A549 (cell line): ENCODE measurements around the gene PUM2. TPM values are rescaled to one million over a fixed set of nuclear protein-coding genes. Genes with fewer than 3 reads are reported as not detected.

Source experiments
- ATAC-seq, 2 experiments: fragments of 200-7000 bp in 1 of 2; fragments of >200 bp in 1 of 2; cut with Nextera tagmentation in 1 of 2; cut with Tn5 transposase in 1 of 2; 3 replicates each; pipeline versions ENCODE4 v1.8.0 to v1.9.1; 2018 to 2020; ENCODE audit warnings: mild to moderate bottlenecking in 1 of 2, moderate library complexity in 1 of 2
- CTCF ChIA-PET: fragments of 300-600 bp; sonication (Branson Sonifier 250); formaldehyde crosslinking; extraction: SDS; loops from one replicate; lab custom pipeline; 2021; ENCODE audit warnings: antibody characterized with exemption, inconsistent platforms; lab: Yijun Ruan, JAX
- POLR2A ChIA-PET: fragments of 350-600 bp; formaldehyde crosslinking; extraction: SDS; loops from one replicate; lab custom pipeline; 2021; ENCODE audit warnings: antibody characterized with exemption, inconsistent platforms; lab: Yijun Ruan, JAX
- DNase-seq, 2 experiments: peaks; one replicate each; pipeline versions ENCODE4 v3.0.0 to v3.0.0-alpha.2; 2011 to 2016; ENCODE audit warnings: low read depth in 1 of 2, low spot score in 1 of 2
- FAIRE-seq: peaks from 2 replicates; lab custom pipeline; 2011; peaks lifted over from hg19 to GRCh38; lab: Jason Lieb, UNC
- H3K27ac ChIP-seq, 2 experiments: fragments of >200 bp; sonication (Bioruptor Twin); formaldehyde crosslinking; 3 replicates each; pipeline ENCODE4 v1.5.1; 2016 to 2017
- H3K4me1 ChIP-seq: fragments of >200 bp; sonication (Bioruptor Twin); formaldehyde crosslinking; 3 replicates; pipeline ENCODE4 v1.6.1; 2016
- H3K4me2 ChIP-seq: fragments of >200 bp; sonication (Bioruptor Twin); formaldehyde crosslinking; 3 replicates; pipeline ENCODE4 v1.6.1; 2016
- H3K4me3 ChIP-seq: fragments of >200 bp; sonication (Bioruptor Twin); formaldehyde crosslinking; 3 replicates; pipeline ENCODE4 v1.5.1; 2016
- H3K9me3 ChIP-seq: fragments of >200 bp; sonication (Bioruptor Twin); formaldehyde crosslinking; 3 replicates; pipeline ENCODE4 v1.6.1; 2016
- CEBPB ChIP-seq, 2 experiments: fragments of >200 bp in 1 of 2; sonication (Bioruptor Twin) in 1 of 2; formaldehyde crosslinking in 1 of 2; IDR thresholded peaks; 2 replicates each; pipeline ENCODE4 v1.6.1; 2012 to 2016
- CHD2 ChIP-seq: fragments of 150-350 bp; IDR thresholded peaks from 2 replicates; pipeline ENCODE4 v1.6.1; 2014; ENCODE audit warnings: low read length; ENCODE audit not compliant: partially characterized antibody
- EHF ChIP-seq: fragments of 250-450 bp; sonication (Bioruptor Pico); IDR thresholded peaks from 2 replicates; pipeline ENCODE4 v1.5.0; 2020; ENCODE audit warnings: mild to moderate bottlenecking
- ESRRA ChIP-seq: fragments of 150-350 bp; IDR thresholded peaks from 2 replicates; pipeline ENCODE4 v1.6.1; 2014; ENCODE audit warnings: mild to moderate bottlenecking, low read length, borderline replicate concordance
- GATA3 ChIP-seq: IDR thresholded peaks from 2 replicates; pipeline ENCODE4 v1.6.1; 2012; ENCODE audit warnings: borderline replicate concordance
- HDAC2 ChIP-seq: fragments of 200-600 bp; sonication (generic); IDR thresholded peaks from 2 replicates; pipeline ENCODE4 v1.6.1; 2016
- HEYL ChIP-seq: fragments of 250-450 bp; sonication (Bioruptor Pico); IDR thresholded peaks from 2 replicates; pipeline ENCODE4 v1.8.0; 2021; ENCODE audit warnings: mild to moderate bottlenecking, moderate library complexity
- HOXA7 ChIP-seq: fragments of 250-450 bp; sonication (Bioruptor Pico); IDR thresholded peaks from 2 replicates; pipeline ENCODE4 v1.5.0; 2020; ENCODE audit warnings: mild to moderate bottlenecking, moderate library complexity
- JUNB ChIP-seq: fragments of >200 bp; sonication (Bioruptor Twin); formaldehyde crosslinking; IDR thresholded peaks from 2 replicates; pipeline ENCODE4 v1.6.1; 2016
- KDM5A ChIP-seq: fragments of 200-600 bp; sonication (generic); IDR thresholded peaks from 2 replicates; pipeline ENCODE4 v1.6.1; 2016; ENCODE audit warnings: antibody characterized with exemption, mild to moderate bottlenecking
- MYC ChIP-seq: IDR thresholded peaks from 2 replicates; pipeline ENCODE4 v1.6.1; 2012; ENCODE audit warnings: mild to moderate bottlenecking, inconsistent platforms, low read length, improper control_type of control experiment, borderline replicate concordance
- NFE2L2 ChIP-seq: fragments of 150-350 bp; conservative IDR thresholded peaks from 2 replicates; pipeline ENCODE4 v1.6.1; 2014; ENCODE audit warnings: low read length
- PHF8 ChIP-seq: fragments of 200-600 bp; sonication (generic); IDR thresholded peaks from 2 replicates; pipeline ENCODE4 v1.6.1; 2016; ENCODE audit warnings: low read depth, mild to moderate bottlenecking, antibody characterized with exemption, moderate library complexity, borderline replicate concordance
- POLR2A ChIP-seq: IDR thresholded peaks from 2 replicates; pipeline ENCODE4 v1.6.1; 2012; ENCODE audit warnings: mild to moderate bottlenecking, low read length
- POLR2AphosphoS2 ChIP-seq: conservative IDR thresholded peaks from 2 replicates; pipeline ENCODE4 v1.6.1; 2012; ENCODE audit warnings: low read length, improper control_type of control experiment, inconsistent platforms
- RARB ChIP-seq: fragments of 250-450 bp; sonication (Bioruptor Pico); IDR thresholded peaks from 2 replicates; pipeline ENCODE4 v1.8.0; 2021; ENCODE audit warnings: mild to moderate bottlenecking, moderate library complexity
- RFX5 ChIP-seq: fragments of 450-650 bp; IDR thresholded peaks from 2 replicates; pipeline ENCODE4 v1.7.1; 2014; ENCODE audit warnings: antibody characterized with exemption, mild to moderate bottlenecking, moderate library complexity
- ZC3H11A ChIP-seq: fragments of 450-650 bp; IDR thresholded peaks from 2 replicates; pipeline ENCODE4 v1.6.1; 2014; ENCODE audit warnings: antibody characterized with exemption, mild to moderate bottlenecking
- ZNF302 ChIP-seq: fragments of 250-450 bp; sonication (Bioruptor Pico); IDR thresholded peaks from 2 replicates; pipeline ENCODE4 v1.9.0; 2021; ENCODE audit warnings: inconsistent platforms, mild to moderate bottlenecking, moderate library complexity
- WGBS: methylation state at CpG from one replicate; pipeline ENCODE4 v1.1.6; 2017; ENCODE audit errors: missing lambda C conversion rate; 5-methylcytosine and 5-hydroxymethylcytosine counted together
- polyA plus RNA-seq, 4 experiments: library from polyadenylated mRNA; depleted of rRNA in 3 of 4; stranded (reverse); fragments of >200 nt; fragmentation: RNase III in 1 of 4; extraction: RNeasy Plus Mini Kit Qiagen cat#74134 plus additional on column Dnase treatment in 1 of 4; gene quantifications; 2 replicates in 3 of 4; 3 replicates in 1 of 4; pipeline ENCODE4 v1.2.3, GENCODE V29; 2011 to 2017
- TF ChIP-seq, protein P1 (sequence below): fragments of 200-600 bp; sonication (generic); IDR thresholded peaks from 2 replicates; pipeline ENCODE4 v1.6.1; 2016; ENCODE audit warnings: antibody characterized with exemption, mild to moderate bottlenecking, moderate library complexity
- TF ChIP-seq, protein P2 (sequence below): fragments of >200 bp; sonication (Bioruptor Twin); formaldehyde crosslinking; IDR thresholded peaks from 3 replicates; pipeline ENCODE4 v1.5.1; 2016

PUM2 gene
- polyA plus RNA-seq, 2 of the 4 experiments (the other 2 are of a cell fraction) = 44.6 to 94.2 TPM

DNA sequence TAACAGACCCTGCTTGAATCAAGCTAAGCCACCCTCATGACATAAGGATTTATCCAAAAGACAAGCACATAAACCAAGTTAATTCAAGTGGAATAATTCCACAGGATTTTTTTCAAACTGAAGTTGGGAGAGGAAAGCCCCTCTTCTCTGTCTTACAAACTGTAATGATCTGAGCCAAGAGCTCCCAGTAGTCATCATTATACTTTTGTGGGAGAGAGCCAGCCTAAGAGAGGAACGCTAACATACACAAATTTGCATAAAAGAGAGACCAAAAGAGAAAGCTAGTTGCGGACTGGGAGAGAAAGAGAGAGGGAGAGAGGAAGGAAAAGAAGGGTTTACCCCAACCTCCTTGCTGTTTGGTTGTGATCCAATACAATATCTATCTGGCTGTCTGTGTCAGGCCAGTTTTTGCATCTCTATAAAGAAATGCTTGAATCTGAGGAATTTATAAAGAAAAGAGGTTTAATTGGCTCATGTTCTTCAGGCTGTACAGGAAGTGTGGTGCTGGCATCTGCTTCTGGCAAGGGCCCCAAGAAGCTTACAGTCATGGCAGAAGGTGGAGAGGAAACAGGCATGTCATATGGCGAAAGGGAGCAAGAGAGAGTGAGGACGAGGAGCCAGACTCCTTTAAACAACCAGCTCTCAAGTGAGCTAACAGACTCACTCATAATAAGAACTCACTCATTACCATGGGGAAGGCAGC is 20.8 kb upstream of the PUM2 start (continued):
- TF ChIP-seq POLR2AphosphoS2 = no peak
- TF ChIP-seq CHD2 = no peak
- no peak for TF ChIP-seq GATA3
- TF ChIP-seq, all 56 proteins: peak for 0

DNA sequence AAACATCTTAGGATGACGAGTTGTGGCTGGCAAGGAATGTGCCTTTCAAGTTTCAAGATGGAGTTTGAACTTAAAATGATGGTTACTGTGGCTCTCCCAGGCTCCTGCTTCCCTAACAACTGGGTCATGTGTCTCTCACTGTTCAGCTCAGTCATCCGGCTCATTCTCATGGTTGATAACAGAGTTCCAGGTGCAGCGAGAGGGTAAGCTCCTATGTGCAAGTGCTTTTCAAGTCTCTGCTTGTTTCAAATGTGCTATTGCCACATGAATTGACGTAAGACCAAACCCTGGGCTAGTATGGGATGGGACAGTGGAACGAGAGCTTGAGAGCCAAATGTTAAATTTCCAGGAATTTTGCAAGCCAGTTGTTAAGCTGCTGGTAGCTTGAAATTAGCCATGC is 19.5 kb upstream of the PUM2 start:
- Histone ChIP-seq H3K4me3 (no peak overlapping the region), H3K9me3 (peaks cover 12% of the 10 kb centered on the region; the same call in 2 of the 3 replicates), H3K4me2 (no peak overlapping the region), H3K27ac (no peak overlapping the region), H3K4me1 (peaks cover 9% of the 10 kb centered on the region)
- no peak for ATAC-seq
- no peak for FAIRE-seq
- ChIA-PET POLR2A (no interaction called here), CTCF (interaction anchor here (0.8 to 6.3 kb wide), 9 partner anchors 9 to 273 kb away, joined by 3 to 53 read pairs (median 4); no protein-coding TSS in a partner anchor)
- WGBS = 59% methylated on average over 5 of the region's 5 CpGs
- TF ChIP-seq ZNF302 (CRISPR knock-in tag) = no peak
- no peak for TF ChIP-seq KDM5A
- no peak for TF ChIP-seq MYC
- no peak for TF ChIP-seq JUNB
- no peak for TF ChIP-seq POLR2A
- no peak for TF ChIP-seq HDAC2
- no peak for TF ChIP-seq HOXA7 (CRISPR knock-in tag)
- TF ChIP-seq, protein P1, sequence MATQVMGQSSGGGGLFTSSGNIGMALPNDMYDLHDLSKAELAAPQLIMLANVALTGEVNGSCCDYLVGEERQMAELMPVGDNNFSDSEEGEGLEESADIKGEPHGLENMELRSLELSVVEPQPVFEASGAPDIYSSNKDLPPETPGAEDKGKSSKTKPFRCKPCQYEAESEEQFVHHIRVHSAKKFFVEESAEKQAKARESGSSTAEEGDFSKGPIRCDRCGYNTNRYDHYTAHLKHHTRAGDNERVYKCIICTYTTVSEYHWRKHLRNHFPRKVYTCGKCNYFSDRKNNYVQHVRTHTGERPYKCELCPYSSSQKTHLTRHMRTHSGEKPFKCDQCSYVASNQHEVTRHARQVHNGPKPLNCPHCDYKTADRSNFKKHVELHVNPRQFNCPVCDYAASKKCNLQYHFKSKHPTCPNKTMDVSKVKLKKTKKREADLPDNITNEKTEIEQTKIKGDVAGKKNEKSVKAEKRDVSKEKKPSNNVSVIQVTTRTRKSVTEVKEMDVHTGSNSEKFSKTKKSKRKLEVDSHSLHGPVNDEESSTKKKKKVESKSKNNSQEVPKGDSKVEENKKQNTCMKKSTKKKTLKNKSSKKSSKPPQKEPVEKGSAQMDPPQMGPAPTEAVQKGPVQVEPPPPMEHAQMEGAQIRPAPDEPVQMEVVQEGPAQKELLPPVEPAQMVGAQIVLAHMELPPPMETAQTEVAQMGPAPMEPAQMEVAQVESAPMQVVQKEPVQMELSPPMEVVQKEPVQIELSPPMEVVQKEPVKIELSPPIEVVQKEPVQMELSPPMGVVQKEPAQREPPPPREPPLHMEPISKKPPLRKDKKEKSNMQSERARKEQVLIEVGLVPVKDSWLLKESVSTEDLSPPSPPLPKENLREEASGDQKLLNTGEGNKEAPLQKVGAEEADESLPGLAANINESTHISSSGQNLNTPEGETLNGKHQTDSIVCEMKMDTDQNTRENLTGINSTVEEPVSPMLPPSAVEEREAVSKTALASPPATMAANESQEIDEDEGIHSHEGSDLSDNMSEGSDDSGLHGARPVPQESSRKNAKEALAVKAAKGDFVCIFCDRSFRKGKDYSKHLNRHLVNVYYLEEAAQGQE = no peak
- DNase-seq = no peak

DNA sequence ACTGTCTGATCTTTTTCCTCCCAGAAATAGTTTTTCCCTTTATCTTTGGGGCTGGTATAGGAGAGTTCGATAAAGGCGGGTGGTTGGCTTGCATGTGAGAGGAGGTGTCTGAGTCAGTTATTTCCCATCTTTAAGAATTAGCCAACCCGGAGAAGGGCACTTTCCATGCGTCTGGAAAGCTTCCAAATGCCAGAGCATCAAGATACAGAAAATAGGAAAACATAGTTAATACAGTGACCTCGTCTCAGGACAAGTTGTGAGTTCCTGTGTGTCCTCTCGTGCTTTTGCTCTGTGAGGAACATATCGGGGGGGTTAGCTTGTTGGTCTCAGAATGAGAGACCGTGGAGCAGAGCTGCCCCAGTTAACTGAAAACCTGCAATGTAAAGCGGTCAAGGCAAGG is 18.7 kb upstream of the PUM2 start:
- peaks cover 13% of the 10 kb centered on the region for H3K4me1 ChIP-seq
- ATAC-seq (no peak), FAIRE-seq (no peak)
- H3K4me2 ChIP-seq = no peak overlapping the region
- H3K4me3 ChIP-seq = no peak overlapping the region
- WGBS = 51% methylated on average over 9 of the region's 9 CpGs
- TF ChIP-seq RFX5 (no peak), ZC3H11A (no peak), MYC (no peak), PHF8 (no peak), POLR2A (no peak), RARB (CRISPR knock-in tag) (no peak), HEYL (CRISPR knock-in tag) (no peak), CEBPB (IDR thresholded peaks at IDR 0.05) (no peak), ESRRA (no peak), EHF (no peak), NFE2L2 (no peak)
- TF ChIP-seq, protein P2, sequence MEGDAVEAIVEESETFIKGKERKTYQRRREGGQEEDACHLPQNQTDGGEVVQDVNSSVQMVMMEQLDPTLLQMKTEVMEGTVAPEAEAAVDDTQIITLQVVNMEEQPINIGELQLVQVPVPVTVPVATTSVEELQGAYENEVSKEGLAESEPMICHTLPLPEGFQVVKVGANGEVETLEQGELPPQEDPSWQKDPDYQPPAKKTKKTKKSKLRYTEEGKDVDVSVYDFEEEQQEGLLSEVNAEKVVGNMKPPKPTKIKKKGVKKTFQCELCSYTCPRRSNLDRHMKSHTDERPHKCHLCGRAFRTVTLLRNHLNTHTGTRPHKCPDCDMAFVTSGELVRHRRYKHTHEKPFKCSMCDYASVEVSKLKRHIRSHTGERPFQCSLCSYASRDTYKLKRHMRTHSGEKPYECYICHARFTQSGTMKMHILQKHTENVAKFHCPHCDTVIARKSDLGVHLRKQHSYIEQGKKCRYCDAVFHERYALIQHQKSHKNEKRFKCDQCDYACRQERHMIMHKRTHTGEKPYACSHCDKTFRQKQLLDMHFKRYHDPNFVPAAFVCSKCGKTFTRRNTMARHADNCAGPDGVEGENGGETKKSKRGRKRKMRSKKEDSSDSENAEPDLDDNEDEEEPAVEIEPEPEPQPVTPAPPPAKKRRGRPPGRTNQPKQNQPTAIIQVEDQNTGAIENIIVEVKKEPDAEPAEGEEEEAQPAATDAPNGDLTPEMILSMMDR = no peak
- TF ChIP-seq, all 56 proteins: peak for 0
- Histone ChIP-seq H3K27ac (no peak overlapping the region), H3K9me3 (peaks cover 12% of the 10 kb centered on the region; the same call in 2 of the 3 replicates)
- DNase-seq = no peak
- ChIA-PET POLR2A (no interaction called here), CTCF (interaction anchor here (1.0 to 6.3 kb wide), 7 partner anchors 10 to 273 kb away, joined by 3 to 53 read pairs (median 4); no protein-coding TSS in a partner anchor)
